Panc1 (cell line): ENCODE data around the gene MRPS2. TPM values are rescaled to one million over a fixed set of nuclear protein-coding genes. Genes with fewer than 3 reads are reported as not detected.

Experiments used
- ATAC-seq: fragments of 200-7000 bp; cut with Tn5 transposase; 2 replicates; pipeline ENCODE4 v1.9.1; 2020; ENCODE audit warnings: mild to moderate bottlenecking, moderate library complexity
- BruUV-seq: library from RNA; stranded (reverse); fragments of 400-500 nt; replicated peaks from 2 replicates; lab custom pipeline; 2021; lab: Mats Ljungman, UMichigan
- CTCF ChIA-PET: fragments of 300-600 bp; sonication (Branson Sonifier 250); formaldehyde crosslinking; loops from one replicate; lab custom pipeline; 2022; ENCODE audit warnings: antibody characterized with exemption; lab: Charles Lee
- POLR2A ChIA-PET: fragments of 300-600 bp; sonication (Branson Sonifier 250); formaldehyde crosslinking; loops from one replicate; lab custom pipeline; 2022; ENCODE audit warnings: antibody characterized with exemption; lab: Charles Lee
- DNase-seq: peaks from one replicate; pipeline ENCODE4 v3.0.0-alpha.2; 2010; ENCODE audit warnings: low read depth, low spot score
- H3K27ac ChIP-seq: 2 replicates; pipeline ENCODE4 v1.5.1; 2011; ENCODE audit warnings: mild to moderate bottlenecking, low read length, inconsistent platforms
- H3K27me3 ChIP-seq: fragments of 200-500 bp; sonication (Bioruptor generic); 2 replicates; pipeline ENCODE4 v1.6.0; 2014; ENCODE audit warnings: low read length, inconsistent platforms; ENCODE audit not compliant: control insufficient read depth, insufficient read depth
- H3K36me3 ChIP-seq: fragments of 200-500 bp; sonication (Bioruptor generic); 2 replicates; pipeline ENCODE4 v1.5.1; 2014; ENCODE audit warnings: inconsistent platforms, mild to moderate bottlenecking, low read length, moderate library complexity; ENCODE audit not compliant: control insufficient read depth, insufficient read depth
- H3K4me1 ChIP-seq: 2 replicates; pipeline ENCODE4 v1.5.1; 2011; ENCODE audit warnings: inconsistent platforms, mild to moderate bottlenecking, low read length, moderate library complexity; ENCODE audit not compliant: control insufficient read depth, insufficient read depth
- H3K4me3 ChIP-seq, 2 experiments: 2 replicates each; pipeline ENCODE4 v1.5.1; 2011 to 2012; ENCODE audit warnings: low read depth in 2 of 2, low read length in 2 of 2, mild to moderate bottlenecking in 2 of 2, inconsistent platforms in 1 of 2, moderate library complexity in 1 of 2
- H3K9me3 ChIP-seq: fragments of 200-500 bp; sonication (Bioruptor generic); 2 replicates; pipeline ENCODE4 v1.5.1; 2014; ENCODE audit warnings: low read depth, mild to moderate bottlenecking, inconsistent platforms, low read length, moderate library complexity; ENCODE audit not compliant: control insufficient read depth, insufficient read depth
- CTCF ChIP-seq: fragments of 450-650 bp; IDR thresholded peaks from 2 replicates; pipeline ENCODE4 v1.5.1; 2017; ENCODE audit warnings: mild to moderate bottlenecking
- POLR2AphosphoS5 ChIP-seq: IDR thresholded peaks from 2 replicates; pipeline ENCODE4 v1.6.1; 2012; ENCODE audit warnings: mild to moderate bottlenecking, low read depth, low read length, moderate library complexity
- SIN3A ChIP-seq: IDR thresholded peaks from 2 replicates; pipeline ENCODE4 v1.6.1; 2012; ENCODE audit warnings: low read depth, mild to moderate bottlenecking, low read length, moderate library complexity, borderline replicate concordance; ENCODE audit not compliant: insufficient read depth
- TCF7L2 ChIP-seq: IDR thresholded peaks from 2 replicates; pipeline ENCODE4 v1.6.1; 2011; ENCODE audit warnings: mild to moderate bottlenecking, low read depth, low read length, inconsistent platforms
- in situ Hi-C: cut with HindIII; loops from 2 replicates; pipeline ENCODE4 v1.10.0; 2016; ENCODE audit warnings: low sequenced_read_pairs, low pct_unique_long_range_greater_than_20kb
- intact Hi-C: fragments of 100-400 bp; cut with micrococcal nuclease; formaldehyde crosslinking; loops from one replicate; pipeline ENCODE4 v1.10.0; 2022; ENCODE audit not compliant: unreplicated experiment
- total RNA-seq: library from RNA; stranded (reverse); gene quantifications from one replicate; pipeline ENCODE4 v1.2.1, GENCODE V29; 2021; ENCODE audit not compliant: unreplicated experiment
- TF ChIP-seq, protein P1 (sequence below), 2 experiments: IDR thresholded peaks; 2 replicates each; pipeline ENCODE4 v1.6.1; 2011 to 2012; ENCODE audit warnings: low read depth in 2 of 2, control low read depth in 1 of 2, low read length in 1 of 2, mild to moderate bottlenecking in 1 of 2, moderate library complexity in 1 of 2; ENCODE audit not compliant: insufficient read depth in 1 of 2

Gene MRPS2
- total RNA-seq, 1 experiment from 2014 or later, result 33.5 TPM

- Histone ChIP-seq H3K27ac (no peak overlapping the region), H3K9me3 (no peaks in the 10 kb centered on the region), H3K36me3 (no peaks in the 10 kb centered on the region), H3K4me1 (no peaks in the 10 kb centered on the region), H3K27me3 (no peaks in the 10 kb centered on the region), H3K4me3 (no peak overlapping the region)
- ChIA-PET CTCF (interaction anchor here (0.7 kb wide), 1 partner anchor 419 kb away, joined by 5 read pairs; no protein-coding TSS in a partner anchor), POLR2A (no interaction called here)
- BruUV-seq, result no TSS peak
- ATAC-seq (no peak), DNase-seq (no peak)
- TF ChIP-seq TCF7L2, result no peak
- no peak for TF ChIP-seq POLR2AphosphoS5
- TF ChIP-seq CTCF, result no peak
- TF ChIP-seq SIN3A, result no peak
- TF ChIP-seq, protein P1, sequence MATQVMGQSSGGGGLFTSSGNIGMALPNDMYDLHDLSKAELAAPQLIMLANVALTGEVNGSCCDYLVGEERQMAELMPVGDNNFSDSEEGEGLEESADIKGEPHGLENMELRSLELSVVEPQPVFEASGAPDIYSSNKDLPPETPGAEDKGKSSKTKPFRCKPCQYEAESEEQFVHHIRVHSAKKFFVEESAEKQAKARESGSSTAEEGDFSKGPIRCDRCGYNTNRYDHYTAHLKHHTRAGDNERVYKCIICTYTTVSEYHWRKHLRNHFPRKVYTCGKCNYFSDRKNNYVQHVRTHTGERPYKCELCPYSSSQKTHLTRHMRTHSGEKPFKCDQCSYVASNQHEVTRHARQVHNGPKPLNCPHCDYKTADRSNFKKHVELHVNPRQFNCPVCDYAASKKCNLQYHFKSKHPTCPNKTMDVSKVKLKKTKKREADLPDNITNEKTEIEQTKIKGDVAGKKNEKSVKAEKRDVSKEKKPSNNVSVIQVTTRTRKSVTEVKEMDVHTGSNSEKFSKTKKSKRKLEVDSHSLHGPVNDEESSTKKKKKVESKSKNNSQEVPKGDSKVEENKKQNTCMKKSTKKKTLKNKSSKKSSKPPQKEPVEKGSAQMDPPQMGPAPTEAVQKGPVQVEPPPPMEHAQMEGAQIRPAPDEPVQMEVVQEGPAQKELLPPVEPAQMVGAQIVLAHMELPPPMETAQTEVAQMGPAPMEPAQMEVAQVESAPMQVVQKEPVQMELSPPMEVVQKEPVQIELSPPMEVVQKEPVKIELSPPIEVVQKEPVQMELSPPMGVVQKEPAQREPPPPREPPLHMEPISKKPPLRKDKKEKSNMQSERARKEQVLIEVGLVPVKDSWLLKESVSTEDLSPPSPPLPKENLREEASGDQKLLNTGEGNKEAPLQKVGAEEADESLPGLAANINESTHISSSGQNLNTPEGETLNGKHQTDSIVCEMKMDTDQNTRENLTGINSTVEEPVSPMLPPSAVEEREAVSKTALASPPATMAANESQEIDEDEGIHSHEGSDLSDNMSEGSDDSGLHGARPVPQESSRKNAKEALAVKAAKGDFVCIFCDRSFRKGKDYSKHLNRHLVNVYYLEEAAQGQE (IDR thresholded peaks at IDR 0.05; ENCODE audit: insufficient read depth in 1 of 2, low read depth in 2 of 2, low read length in 1 of 2), result no peak
- in situ Hi-C loops (no loop called here), intact Hi-C loops (no loop called here)
Measured at GRCh38 chr9:135551456-135551855, 51.0 kb downstream of the MRPS2 start.

- CTCF ChIA-PET, result interaction anchor here (0.7 kb wide), 1 partner anchor 420 kb away, joined by 5 read pairs; no protein-coding TSS in a partner anchor
- no TSS peak for BruUV-seq
- Histone ChIP-seq H3K4me3 (no peak overlapping the region), H3K36me3 (no peaks in the 10 kb centered on the region), H3K4me1 (no peaks in the 10 kb centered on the region), H3K9me3 (no peaks in the 10 kb centered on the region), H3K27me3 (no peaks in the 10 kb centered on the region), H3K27ac (no peak overlapping the region)
- POLR2A ChIA-PET, result no interaction called here
- in situ Hi-C loops (no loop called here), intact Hi-C loops (no loop called here)
- ATAC-seq, result no peak
- TF ChIP-seq CTCF, result no peak
- TF ChIP-seq POLR2AphosphoS5, result no peak
- TF ChIP-seq TCF7L2, result no peak
- TF ChIP-seq SIN3A, result no peak
- TF ChIP-seq, protein P1 (IDR thresholded peaks at IDR 0.05; ENCODE audit: insufficient read depth in 1 of 2, low read depth in 2 of 2, low read length in 1 of 2), result no peak
- DNase-seq, result no peak
Measured at GRCh38 chr9:135552021-135552697, 51.7 kb downstream of the MRPS2 start.
